HEK293 (cell line): ENCODE results near the gene HUS1B.

ENCODE experiments used
- CTCF ChIA-PET: fragments of 350-600 bp; formaldehyde crosslinking; extraction: SDS; loops from one replicate; lab custom pipeline; 2021; ENCODE audit warnings: antibody characterized with exemption; lab: Yijun Ruan, JAX
- POLR2A ChIA-PET: fragments of 300-600 bp; formaldehyde crosslinking; extraction: SDS; loops from one replicate; lab custom pipeline; 2020; ENCODE audit warnings: antibody characterized with exemption, inconsistent platforms; lab: Yijun Ruan, JAX
- H3K27ac ChIP-seq: fragments of 200-500 bp; sonication (Bioruptor generic); 2 replicates; pipeline ENCODE4 v1.5.1; 2014; ENCODE audit warnings: low read depth, low read length, control low read depth, inconsistent platforms; ENCODE audit errors: extremely low read depth
- H3K36me3 ChIP-seq, 2 experiments: fragments of 200-500 bp in 1 of 2; sonication (Bioruptor generic) in 1 of 2; 1 replicate in 1 of 2; 2 replicates in 1 of 2; pipeline ENCODE4 v1.5.1; 2014 to 2017; ENCODE audit warnings: inconsistent platforms in 2 of 2, low read length in 2 of 2; ENCODE audit not compliant: control insufficient read depth in 2 of 2, insufficient read depth in 1 of 2
- H3K4me1 ChIP-seq: fragments of 200-500 bp; sonication (Bioruptor generic); 2 replicates; pipeline ENCODE4 v1.5.1; 2014; ENCODE audit warnings: mild to moderate bottlenecking, low read length, inconsistent platforms; ENCODE audit not compliant: control insufficient read depth, insufficient read depth
- H3K4me3 ChIP-seq: 2 replicates; pipeline ENCODE4 v1.5.1; 2011; ENCODE audit warnings: low read depth, mild to moderate bottlenecking, control low read depth, low read length, moderate library complexity
- H3K9me3 ChIP-seq: fragments of 200-500 bp; sonication (Bioruptor generic); 2 replicates; pipeline ENCODE4 v1.5.1; 2014; ENCODE audit warnings: low read depth, low read length, inconsistent platforms; ENCODE audit not compliant: control insufficient read depth, insufficient read depth
- BCL6B ChIP-seq: fragments of 450-650 bp; formaldehyde crosslinking; IDR thresholded peaks from 2 replicates; pipeline ENCODE4 v1.5.1; 2017; ENCODE audit warnings: missing biosample characterization, missing genetic modification characterization
- EGR2 ChIP-seq: fragments of 450-650 bp; formaldehyde crosslinking; IDR thresholded peaks from 2 replicates; pipeline ENCODE4 v1.5.1; 2016; ENCODE audit warnings: low read depth, missing biosample characterization, missing genetic modification characterization
- ELK4 ChIP-seq: IDR thresholded peaks from 2 replicates; pipeline ENCODE4 v1.6.1; 2011; ENCODE audit warnings: mild to moderate bottlenecking, low read depth, low read length, borderline replicate concordance
- KLF10 ChIP-seq: fragments of 450-650 bp; IDR thresholded peaks from 2 replicates; pipeline ENCODE4 v1.5.1; 2018; ENCODE audit warnings: missing biosample characterization, mild to moderate bottlenecking, missing genetic modification characterization
- KLF8 ChIP-seq: fragments of 450-650 bp; formaldehyde crosslinking; IDR thresholded peaks from 2 replicates; pipeline ENCODE4 v1.5.1; 2016; ENCODE audit warnings: missing biosample characterization, missing genetic modification characterization
- OSR2 ChIP-seq: fragments of 450-650 bp; formaldehyde crosslinking; IDR thresholded peaks from 2 replicates; pipeline ENCODE4 v1.5.1; 2016; ENCODE audit warnings: missing biosample characterization, missing genetic modification characterization
- PRDM6 ChIP-seq: fragments of 450-650 bp; formaldehyde crosslinking; IDR thresholded peaks from 2 replicates; pipeline ENCODE4 v1.5.1; 2017; ENCODE audit warnings: missing biosample characterization, missing genetic modification characterization
- WT1 ChIP-seq: fragments of 450-650 bp; formaldehyde crosslinking; IDR thresholded peaks from 2 replicates; pipeline ENCODE4 v1.5.1; 2016; ENCODE audit warnings: missing biosample characterization, missing genetic modification characterization
- ZBTB48 ChIP-seq: fragments of 450-650 bp; formaldehyde crosslinking; IDR thresholded peaks from 2 replicates; pipeline ENCODE4 v1.5.1; 2016; ENCODE audit warnings: missing biosample characterization, missing genetic modification characterization
- ZBTB49 ChIP-seq: fragments of 450-650 bp; formaldehyde crosslinking; IDR thresholded peaks from 2 replicates; pipeline ENCODE4 v1.5.1; 2016; ENCODE audit warnings: missing biosample characterization, missing genetic modification characterization, low read depth
- ZFP3 ChIP-seq: fragments of 450-650 bp; formaldehyde crosslinking; IDR thresholded peaks from 2 replicates; pipeline ENCODE4 v1.5.1; 2016; ENCODE audit warnings: low read depth, missing biosample characterization, missing genetic modification characterization
- ZNF10 ChIP-seq: fragments of 450-650 bp; formaldehyde crosslinking; IDR thresholded peaks from 2 replicates; pipeline ENCODE4 v1.5.1; 2017; ENCODE audit warnings: missing biosample characterization, missing genetic modification characterization
- ZNF121 ChIP-seq: fragments of 450-650 bp; formaldehyde crosslinking; IDR thresholded peaks from 2 replicates; pipeline ENCODE4 v1.5.1; 2016; ENCODE audit warnings: missing biosample characterization, missing genetic modification characterization
- ZNF157 ChIP-seq: fragments of 450-650 bp; formaldehyde crosslinking; IDR thresholded peaks from 2 replicates; pipeline ENCODE4 v1.5.1; 2016; ENCODE audit warnings: missing biosample characterization, missing genetic modification characterization
- ZNF16 ChIP-seq: fragments of 450-650 bp; formaldehyde crosslinking; IDR thresholded peaks from 2 replicates; pipeline ENCODE4 v1.5.1; 2016; ENCODE audit warnings: low read depth, missing biosample characterization, missing genetic modification characterization
- ZNF19 ChIP-seq: fragments of 450-650 bp; formaldehyde crosslinking; IDR thresholded peaks from 2 replicates; pipeline ENCODE4; 2016; ENCODE audit warnings: missing biosample characterization, missing genetic modification characterization, low read depth
- ZNF239 ChIP-seq: fragments of 450-650 bp; formaldehyde crosslinking; IDR thresholded peaks from 2 replicates; pipeline ENCODE4 v1.5.1; 2016; ENCODE audit warnings: missing biosample characterization, missing genetic modification characterization
- ZNF266 ChIP-seq: fragments of 450-650 bp; formaldehyde crosslinking; IDR thresholded peaks from 2 replicates; pipeline ENCODE4 v1.5.1; 2016; ENCODE audit warnings: missing biosample characterization, missing genetic modification characterization, low read depth
- ZNF324 ChIP-seq: fragments of 450-650 bp; formaldehyde crosslinking; IDR thresholded peaks from 2 replicates; pipeline ENCODE4 v1.5.1; 2016; ENCODE audit warnings: missing biosample characterization, missing genetic modification characterization
- ZNF398 ChIP-seq: fragments of 450-650 bp; formaldehyde crosslinking; IDR thresholded peaks from 2 replicates; pipeline ENCODE4 v1.5.1; 2017; ENCODE audit warnings: missing biosample characterization, missing genetic modification characterization
- ZNF521 ChIP-seq: fragments of 450-650 bp; formaldehyde crosslinking; IDR thresholded peaks from 2 replicates; pipeline ENCODE4 v1.5.1; 2017; ENCODE audit warnings: missing biosample characterization, mild to moderate bottlenecking, missing genetic modification characterization
- ZNF530 ChIP-seq: fragments of 450-650 bp; formaldehyde crosslinking; IDR thresholded peaks from 2 replicates; pipeline ENCODE4 v1.5.1; 2016; ENCODE audit warnings: low read depth, missing biosample characterization, missing genetic modification characterization
- ZNF571 ChIP-seq: fragments of 450-650 bp; formaldehyde crosslinking; IDR thresholded peaks from 2 replicates; pipeline ENCODE4 v1.5.0; 2017; ENCODE audit warnings: missing biosample characterization, missing genetic modification characterization
- ZNF610 ChIP-seq: fragments of 450-650 bp; formaldehyde crosslinking; IDR thresholded peaks from 2 replicates; pipeline ENCODE4 v1.5.1; 2016; ENCODE audit warnings: missing biosample characterization, missing genetic modification characterization, borderline replicate concordance
- ZNF623 ChIP-seq: fragments of 450-650 bp; formaldehyde crosslinking; IDR thresholded peaks from 2 replicates; pipeline ENCODE4 v1.5.1; 2016; ENCODE audit warnings: missing biosample characterization, missing genetic modification characterization
- ZNF791 ChIP-seq: fragments of 450-650 bp; formaldehyde crosslinking; IDR thresholded peaks from 2 replicates; pipeline ENCODE4 v1.5.1; 2016; ENCODE audit warnings: missing biosample characterization, missing genetic modification characterization

HUS1B gene

GRCh38 chr6:689223-689622, 32.3 kb upstream of the HUS1B start:
- Histone ChIP-seq H3K9me3 (no peaks in the 10 kb centered on the region), H3K4me3 (no peak overlapping the region)
- TF ChIP-seq ZNF324 (no peak), ZNF623 (tag by site-specific recombination) (peak; percentile 84), ZNF571 (no peak), ZNF791 (tag by site-specific recombination) (no peak), ZNF398 (tag by site-specific recombination) (no peak), PRDM6 (tag by site-specific recombination) (no peak), ZNF521 (tag by site-specific recombination) (no peak), ZBTB48 (tag by site-specific recombination) (no peak), BCL6B (tag by site-specific recombination) (peak; percentile 96), WT1 (tag by site-specific recombination) (no peak), ZNF157 (tag by site-specific recombination) (no peak), ZBTB49 (no peak), ZNF10 (tag by site-specific recombination) (no peak), ZNF530 (no peak), ZNF610 (tag by site-specific recombination) (no peak)
- TF ChIP-seq, all 188 proteins: peak for 2
- H3K27ac ChIP-seq: no peak overlapping the region
- H3K4me1 ChIP-seq: peaks cover 31% of the 10 kb centered on the region
- CTCF ChIA-PET: interaction anchor here (0.8 to 4.1 kb wide), 7 partner anchors 8 to 1053 kb away, joined by 3 to 25 read pairs (median 4); no protein-coding TSS in a partner anchor
- H3K36me3 ChIP-seq: peaks cover 0 to 11% of the 10 kb centered on the region in 2 experiments; a peak in 1 of 3 replicates
- POLR2A ChIA-PET: interaction anchor here (0.8 kb wide), 1 partner anchor 9 kb away, joined by 3 read pairs; no protein-coding TSS in a partner anchor

GRCh38 chr6:686497-686896, 29.6 kb upstream of the HUS1B start:
- peaks cover 48% of the 10 kb centered on the region for H3K4me1 ChIP-seq
- CTCF ChIA-PET: interaction anchor here (0.6 to 4.1 kb wide), 7 partner anchors 13 to 417 kb away, joined by 3 to 25 read pairs (median 3); no protein-coding TSS in a partner anchor
- H3K36me3 ChIP-seq: peaks cover 0 to 11% of the 10 kb centered on the region in 2 experiments; a peak in 1 of 3 replicates
- H3K9me3 ChIP-seq: no peaks in the 10 kb centered on the region
- peak overlapping the region; percentile 3; the same call in 1 of the 2 replicates for H3K27ac ChIP-seq
- no peak overlapping the region for H3K4me3 ChIP-seq
- POLR2A ChIA-PET: no interaction called here
- TF ChIP-seq OSR2 (peak; percentile 72; the same call in 1 of the 2 replicates), ZBTB49 (no peak), KLF8 (tag by site-specific recombination) (no peak), ELK4 (no peak), ZNF239 (tag by site-specific recombination) (no peak), ZNF121 (no peak), ZFP3 (tag by site-specific recombination) (no peak), ZNF19 (tag by site-specific recombination) (no peak), ZNF266 (tag by site-specific recombination) (no peak), EGR2 (tag by site-specific recombination) (no peak), KLF10 (tag by site-specific recombination) (0 out of 2 replicates have a peak, but pooled peaks have one; percentile 28), ZNF16 (tag by site-specific recombination) (no peak)
